Activated CD4-positive, alpha-beta T cell treated with anti-CD3 and anti-CD28 coated beads for 4 hours (primary cell): ENCODE measurements around the gene SBF2.

ENCODE experiments used
- DNase-seq, 2 donors: peaks; one replicate each; pipeline ENCODE4 v3.0.0-alpha.2; 2020

Gene SBF2

DNA sequence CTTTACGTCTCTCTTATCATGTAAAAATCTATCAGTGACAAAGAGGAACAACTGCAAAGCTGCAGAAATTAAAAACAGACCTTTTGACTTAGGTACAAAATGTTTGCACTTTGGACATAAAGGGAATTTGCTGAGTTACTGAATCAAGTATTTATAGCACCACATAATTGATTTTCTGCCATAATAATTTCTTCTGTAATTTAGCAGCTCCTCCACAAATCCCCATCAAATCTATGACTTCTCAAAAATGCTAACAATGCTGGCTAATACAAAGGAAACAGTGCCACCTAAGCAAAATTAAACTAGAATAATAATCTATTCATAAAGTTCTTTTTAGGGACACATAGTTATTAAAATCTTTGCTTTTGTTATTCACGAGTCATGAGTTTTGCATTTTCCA, 415.1 kb downstream of the SBF2 start:
- DNase-seq, result no peak

DNA sequence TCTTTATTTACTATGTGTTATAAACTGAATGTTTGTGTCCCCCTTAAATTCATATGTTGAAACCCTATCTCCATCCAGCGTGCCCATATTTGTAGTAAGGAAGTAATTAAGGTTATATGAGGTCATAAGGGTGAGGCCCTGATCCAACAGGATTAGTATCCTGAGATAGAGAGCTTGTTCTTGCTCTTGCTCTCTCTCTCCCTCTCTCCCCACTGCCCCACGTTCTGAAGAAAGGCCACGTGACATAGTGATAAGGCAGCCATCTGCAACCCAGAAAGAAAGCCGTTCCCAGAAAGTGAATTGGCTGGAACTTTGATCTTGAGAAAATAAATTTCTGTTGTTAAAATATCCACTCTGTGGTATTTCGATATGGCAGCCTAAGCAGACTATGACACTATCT, 417.7 kb downstream of the SBF2 start:
- no peak for DNase-seq

DNA sequence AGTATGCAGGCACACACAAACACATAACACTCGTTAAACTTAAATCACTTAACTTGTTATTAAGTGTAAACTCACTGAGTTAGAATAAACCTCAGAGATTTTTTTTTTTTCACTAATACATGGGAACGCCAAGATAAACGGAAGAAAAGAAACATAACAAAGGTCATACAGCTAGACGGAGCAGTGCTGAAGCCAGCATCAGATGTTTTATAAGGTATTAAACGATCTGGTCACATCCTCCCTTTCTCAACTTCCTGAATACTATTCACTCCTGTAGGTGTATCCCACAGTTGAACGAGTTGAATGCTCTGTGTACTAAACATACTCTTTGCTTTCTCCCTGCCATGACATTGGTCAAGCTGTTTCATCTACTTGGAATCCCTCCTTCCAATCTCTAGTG, 418.2 kb downstream of the SBF2 start:
- DNase-seq, result no peak

DNA sequence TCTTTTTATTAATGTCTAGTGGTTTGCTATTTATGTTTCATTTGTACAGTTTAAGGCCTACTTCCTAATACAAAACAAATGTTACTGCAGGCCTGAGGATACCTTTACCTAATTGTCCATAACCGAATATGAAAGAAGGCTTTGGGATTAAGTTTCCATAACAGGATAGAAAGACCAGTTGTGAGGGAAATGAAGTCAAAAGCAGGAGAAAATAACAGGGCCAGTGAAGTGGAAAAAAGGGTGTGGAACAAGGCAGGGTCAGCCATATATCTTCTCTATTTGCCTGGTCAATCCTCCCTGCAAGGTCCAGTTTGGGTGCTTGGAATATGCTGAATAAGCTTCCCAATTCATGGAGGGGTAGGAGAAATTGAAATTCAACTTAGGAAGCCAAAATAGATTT, 418.6 kb downstream of the SBF2 start:
- no peak for DNase-seq

DNA sequence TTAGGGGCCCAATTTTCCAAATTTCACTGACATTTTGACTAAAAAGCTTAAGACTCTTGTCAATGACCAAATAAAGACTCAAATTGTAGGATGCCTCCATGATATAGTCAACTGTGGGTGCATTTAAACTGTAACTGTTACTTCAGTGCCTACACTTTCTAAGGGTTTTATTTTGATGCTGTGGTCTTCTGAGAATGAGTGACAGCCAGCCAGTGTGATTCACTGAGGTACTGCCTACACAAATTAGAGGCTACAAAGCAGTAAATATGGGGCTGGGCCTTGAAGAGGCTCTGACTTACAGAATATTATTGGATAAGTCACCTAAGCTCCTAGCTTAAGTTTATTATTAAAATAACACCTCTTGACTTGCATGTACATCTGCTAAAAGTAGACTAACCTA, 419.6 kb downstream of the SBF2 start:
- no peak for DNase-seq

DNA sequence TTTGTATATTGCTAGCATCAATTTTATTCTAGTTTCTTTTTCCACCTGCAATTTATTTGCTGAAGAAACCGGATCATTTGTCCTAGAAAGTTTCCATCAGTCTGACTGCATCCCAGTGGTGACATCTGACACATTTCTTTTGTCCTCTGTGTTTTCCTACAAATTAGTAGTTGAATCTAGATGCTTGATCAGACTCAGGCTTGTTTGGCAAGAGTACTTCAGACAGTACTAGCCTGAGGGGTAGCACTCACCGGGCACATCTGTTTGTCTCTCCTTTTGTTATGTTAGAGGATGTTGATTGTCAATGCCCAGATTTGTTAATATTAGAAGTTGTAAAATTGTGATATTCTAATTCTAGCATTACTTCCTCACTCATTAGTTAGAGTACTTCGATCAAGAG, 425.4 kb downstream of the SBF2 start:
- no peak for DNase-seq

DNA sequence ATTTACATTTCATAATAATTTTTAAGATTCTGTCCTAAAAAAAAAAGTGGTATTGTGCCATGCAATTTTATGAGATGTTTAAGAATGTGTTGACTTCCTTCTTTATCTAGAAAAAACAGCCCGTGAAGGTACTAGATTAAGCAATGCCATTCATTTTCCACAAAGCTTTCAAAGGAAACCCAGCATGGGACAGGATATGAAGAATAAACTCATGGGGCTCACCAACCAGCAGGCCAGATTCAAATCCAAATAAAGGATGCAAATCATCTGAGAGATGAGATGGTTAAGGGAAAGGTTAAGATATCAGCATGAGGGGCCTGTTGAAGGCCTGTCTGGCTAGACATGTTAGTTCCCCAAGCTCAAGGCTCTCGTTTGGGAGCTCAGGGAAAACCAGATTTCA, 431.0 kb downstream of the SBF2 start:
- no peak for DNase-seq

DNA sequence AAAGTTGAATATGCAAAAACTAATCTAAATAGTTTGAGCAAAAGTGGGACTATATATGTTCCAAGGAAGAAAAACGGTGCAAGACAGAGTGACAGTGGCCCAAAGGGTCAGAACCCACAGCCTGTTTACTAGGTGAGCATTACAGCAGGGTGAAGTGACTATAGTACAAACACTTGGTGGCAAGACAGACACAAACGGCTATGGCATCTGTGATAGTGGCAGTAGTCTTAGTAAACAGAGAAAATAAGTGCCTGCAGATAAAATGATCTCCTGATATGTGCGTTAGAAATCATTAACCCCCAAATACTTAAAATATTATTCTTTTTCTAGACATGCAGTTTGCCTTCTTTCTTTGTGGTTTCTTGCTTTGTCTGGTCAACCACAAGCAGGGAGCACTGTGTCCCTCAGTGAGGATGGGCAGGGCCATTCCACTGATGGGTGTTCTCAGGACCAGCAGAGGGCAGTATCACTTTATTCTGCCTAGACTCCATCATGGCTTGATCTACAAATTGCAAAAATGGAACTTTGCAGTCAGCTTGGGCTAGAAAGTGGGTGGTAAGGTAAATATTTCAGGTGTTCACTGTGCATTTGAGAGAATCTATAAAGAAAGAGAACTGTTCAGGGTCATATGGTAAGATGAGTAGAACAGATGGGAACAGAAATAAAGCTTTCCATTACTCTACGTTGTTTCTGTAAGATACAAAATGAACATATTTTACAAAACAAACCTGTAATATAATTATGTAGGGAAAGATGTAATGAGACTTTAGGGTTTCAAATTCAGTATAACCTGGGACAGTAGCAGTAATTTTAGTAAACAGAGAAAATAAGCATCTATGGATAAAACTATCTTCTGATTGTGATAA, 431.9 kb downstream of the SBF2 start:
- peak; percentile 22 to 47 for DNase-seq

DNA sequence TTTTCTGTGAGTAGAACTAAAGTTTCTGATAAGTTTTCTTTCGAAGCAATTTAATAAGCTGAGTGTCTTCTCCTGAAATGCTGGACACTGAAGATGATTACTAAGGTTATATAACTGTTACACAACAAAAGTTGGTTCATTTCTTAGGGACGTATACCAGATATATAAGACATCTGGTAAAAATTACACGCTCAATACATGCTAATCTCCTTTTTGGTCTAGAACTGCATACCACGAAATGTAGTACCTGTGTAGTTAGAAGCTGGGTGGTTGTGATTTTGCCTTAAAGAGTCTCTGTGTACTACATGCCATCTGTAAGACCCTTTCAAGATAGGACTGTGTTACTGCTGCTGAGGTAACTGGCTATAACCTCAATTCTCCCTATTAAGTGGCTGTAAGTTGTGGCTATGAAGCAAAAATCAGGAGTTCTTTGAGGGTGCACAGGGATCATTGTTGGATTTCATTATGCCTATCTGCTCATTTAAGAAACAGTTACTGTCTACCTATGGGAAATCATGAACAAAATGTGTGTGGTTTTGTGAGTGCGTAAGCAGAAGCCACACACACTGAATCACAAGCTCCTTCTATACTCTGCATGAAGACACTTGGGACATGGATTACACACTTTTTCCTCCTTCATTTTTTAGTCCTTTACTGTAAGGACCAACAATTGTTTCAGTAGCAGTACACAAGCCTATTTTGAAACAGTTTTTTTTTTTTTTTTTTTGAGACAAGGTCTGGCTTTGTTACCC, 434.3 kb downstream of the SBF2 start:
- DNase-seq, result no peak

DNA sequence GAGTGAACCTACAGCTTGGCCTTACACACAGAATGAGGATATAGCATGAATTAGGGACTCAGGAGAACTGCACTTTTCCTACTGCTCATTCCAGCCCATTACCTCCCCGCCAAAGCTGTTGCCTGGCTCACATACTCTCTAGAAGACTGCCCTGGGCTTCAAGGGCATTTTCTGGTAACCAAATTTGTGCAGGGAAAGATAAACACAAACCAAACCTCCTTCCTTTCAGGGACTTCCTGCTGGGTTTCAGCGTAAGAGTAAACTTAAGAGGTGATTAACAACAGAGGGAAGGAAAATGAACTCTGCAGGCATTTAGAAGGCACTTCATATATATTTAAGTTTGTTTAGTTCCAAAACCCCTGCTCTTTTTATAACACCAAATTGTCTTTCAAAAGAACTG, 435.2 kb downstream of the SBF2 start:
- DNase-seq, result no peak

DNA sequence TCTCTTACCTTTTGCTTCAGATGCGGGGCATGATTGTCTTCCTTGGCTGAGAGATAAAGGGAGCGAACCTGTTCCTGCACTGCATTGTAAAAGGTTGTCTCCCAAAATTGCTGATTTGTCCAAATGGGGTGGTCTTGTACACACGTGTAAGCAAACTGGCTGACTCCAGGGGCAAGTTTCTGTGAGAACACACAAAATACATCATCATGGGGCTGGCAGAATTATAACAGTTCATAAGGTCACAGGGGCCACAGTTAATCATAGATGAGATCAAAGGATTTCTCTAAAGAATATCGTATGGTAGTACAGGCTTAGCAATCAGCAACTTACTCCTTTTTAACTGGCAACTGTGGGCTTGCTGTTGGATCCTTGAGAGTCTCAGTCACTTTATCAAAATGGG, 435.8 kb downstream of the SBF2 start:
- no peak for DNase-seq

DNA sequence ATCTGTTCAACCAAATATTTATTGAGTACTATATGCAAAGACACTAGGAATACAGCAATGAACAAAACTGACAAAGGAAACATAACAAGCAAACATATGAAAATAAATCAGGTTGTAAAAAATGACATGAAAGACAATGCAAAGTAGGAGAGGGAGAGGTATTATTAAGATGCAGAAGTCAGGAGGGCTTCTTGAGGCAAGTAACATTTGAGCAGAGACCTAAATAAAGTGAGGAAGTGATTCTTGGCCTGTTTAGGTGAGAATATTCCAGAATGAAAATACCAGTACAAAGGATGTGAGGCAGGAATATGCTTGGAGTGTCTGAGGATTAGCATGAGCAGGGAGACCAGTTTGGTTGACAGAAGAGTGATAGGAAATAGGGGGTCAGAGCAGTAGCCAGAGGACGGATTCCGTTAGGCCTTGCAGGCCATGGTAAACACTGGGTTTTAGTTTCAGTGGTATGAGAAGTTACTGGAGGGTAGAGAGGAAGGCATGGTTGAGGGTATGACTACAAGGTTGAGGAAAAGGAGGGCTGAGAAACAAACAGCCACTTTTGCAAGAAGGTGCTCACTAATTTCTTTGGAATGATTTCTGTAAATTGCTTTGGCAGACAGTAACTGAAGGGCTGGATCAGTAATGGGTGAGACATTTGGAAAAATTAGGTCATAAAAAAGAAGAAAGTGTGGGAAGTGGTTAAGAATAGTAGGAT, 438.3 kb downstream of the SBF2 start:
- no peak for DNase-seq

DNA sequence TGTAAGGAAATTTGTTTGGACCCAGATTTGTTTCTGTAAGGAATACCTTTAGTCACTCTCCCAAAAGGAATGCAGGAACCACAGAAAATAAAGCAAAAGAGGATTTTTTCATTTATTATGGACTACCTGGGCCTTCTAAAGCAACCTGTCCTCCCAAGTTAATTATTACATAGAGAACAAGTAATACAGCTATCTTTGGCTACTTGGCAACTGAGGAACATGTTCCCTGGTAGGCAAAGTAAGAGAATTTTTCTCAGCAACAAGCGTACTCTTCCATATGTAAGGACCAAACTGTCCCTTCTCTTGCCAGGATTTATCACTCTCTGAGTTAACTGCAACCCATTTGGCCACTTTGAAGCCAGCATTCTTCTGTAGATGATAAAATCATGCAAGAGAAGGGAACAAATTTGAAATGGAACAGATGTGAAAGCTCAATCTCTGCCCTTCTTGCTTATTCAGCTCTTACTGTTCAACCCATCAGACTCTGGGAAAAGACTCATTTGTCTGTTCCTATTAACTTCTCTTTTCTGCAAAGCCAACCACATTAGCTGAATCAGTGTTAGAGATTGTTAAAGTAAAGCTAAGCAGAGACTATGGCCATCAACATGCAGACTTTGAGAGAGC, 440.0 kb downstream of the SBF2 start:
- DNase-seq, result no peak

DNA sequence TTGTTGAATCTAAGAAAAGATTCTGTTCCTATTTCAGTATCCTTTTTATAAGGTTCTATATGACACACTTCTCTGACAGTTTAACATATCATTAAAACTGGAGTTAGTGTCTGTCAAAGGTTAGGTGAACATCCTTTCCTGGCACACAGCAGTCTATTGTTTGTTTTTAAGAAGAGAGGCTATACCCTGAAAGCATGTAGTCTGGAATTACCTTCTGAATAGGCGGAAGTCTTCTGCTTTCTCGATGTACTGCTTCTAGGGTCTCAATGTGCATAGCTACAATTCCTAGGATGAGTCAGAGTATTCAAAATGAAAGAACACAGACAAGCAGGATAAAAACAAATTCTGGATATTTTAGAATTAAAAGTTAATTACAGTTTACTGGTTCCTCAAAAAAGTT, 441.6 kb downstream of the SBF2 start:
- DNase-seq, result no peak

DNA sequence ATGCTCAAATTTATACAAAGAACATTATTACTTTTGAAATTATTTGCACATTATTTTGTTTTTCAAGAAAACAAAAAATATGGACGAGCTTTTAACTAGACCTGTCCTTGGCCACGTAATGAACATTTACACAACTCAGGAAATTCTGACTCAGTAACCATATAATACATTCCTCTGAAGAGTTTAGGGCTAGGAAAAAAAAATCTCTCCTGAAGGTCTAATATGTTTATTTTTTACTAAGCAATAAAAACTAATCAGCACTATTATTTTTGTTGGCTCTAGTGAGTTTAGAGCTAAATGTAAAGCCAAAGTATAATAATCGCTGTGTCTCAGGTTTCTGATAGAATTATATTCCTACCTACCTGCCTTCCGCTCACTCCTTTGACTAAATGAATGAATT, 442.7 kb downstream of the SBF2 start:
- no peak for DNase-seq

DNA sequence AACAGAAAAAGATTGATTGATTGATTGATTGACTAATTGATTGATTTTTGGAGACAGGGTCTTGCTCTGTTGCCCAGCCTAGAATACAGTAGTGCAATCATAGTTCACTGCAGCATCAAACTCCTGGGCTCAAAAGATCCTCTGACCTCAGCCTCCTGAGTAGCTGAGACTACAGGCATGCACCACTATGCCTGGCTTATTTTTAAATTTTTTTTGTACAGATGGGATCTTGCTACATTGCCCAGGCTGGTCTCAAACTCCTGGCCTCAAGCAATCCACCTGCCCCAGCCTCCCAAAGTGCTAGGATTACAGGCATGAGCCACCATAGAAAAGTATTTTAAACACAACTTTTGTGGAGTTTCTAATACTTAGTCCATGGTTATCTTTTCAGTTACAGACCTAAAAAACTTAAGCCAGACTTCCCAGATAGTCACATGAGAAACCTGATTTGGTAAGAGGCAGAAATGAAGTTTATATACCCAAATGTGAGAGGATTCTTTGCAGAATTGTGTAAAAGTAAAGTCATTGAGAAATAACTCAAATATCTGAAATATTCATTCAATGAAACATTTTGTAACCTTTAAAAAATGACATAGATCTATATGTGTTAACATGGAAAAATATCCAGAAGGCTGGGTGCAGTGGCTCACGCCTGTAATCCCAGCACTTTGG, 443.7 kb downstream of the SBF2 start:
- DNase-seq, result no peak

DNA sequence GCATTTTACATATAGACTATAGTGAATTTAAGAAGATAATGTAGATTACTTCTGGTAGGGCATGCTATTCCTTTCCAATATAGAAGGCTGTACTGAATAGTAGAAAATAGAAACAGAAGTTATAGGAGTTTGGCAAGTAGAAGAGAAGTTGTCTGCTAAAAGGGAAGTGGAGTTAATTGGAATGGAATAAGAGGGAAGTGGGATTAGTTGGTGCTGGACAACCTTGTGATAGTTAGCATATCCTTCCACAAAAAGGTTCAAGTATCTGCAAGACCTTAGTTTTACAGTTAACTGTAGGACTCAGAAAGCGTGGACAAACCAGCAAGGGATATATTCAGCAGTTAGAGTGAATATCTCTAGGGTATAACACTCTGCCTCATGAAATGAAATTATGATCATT, 444.6 kb downstream of the SBF2 start:
- DNase-seq, result no peak

DNA sequence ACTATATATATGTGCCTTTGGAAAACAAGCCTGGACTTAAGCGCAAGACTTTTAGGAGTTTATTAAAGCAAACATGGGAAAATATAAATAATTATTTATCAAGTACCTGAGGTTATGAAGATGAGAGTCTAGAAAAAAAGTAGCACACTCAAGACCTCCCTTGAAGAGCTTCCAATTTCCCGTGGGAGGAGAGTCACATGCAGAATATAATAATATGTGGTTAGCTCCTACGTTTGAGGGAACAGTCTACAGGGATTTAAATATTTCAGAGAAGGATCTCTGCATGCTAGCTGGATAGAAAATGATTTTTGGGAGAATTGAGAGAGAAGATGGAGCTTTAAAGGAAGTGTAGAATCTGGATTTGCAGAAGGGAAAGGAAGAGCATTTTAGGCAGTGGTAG, 446.4 kb downstream of the SBF2 start:
- DNase-seq, result no peak

DNA sequence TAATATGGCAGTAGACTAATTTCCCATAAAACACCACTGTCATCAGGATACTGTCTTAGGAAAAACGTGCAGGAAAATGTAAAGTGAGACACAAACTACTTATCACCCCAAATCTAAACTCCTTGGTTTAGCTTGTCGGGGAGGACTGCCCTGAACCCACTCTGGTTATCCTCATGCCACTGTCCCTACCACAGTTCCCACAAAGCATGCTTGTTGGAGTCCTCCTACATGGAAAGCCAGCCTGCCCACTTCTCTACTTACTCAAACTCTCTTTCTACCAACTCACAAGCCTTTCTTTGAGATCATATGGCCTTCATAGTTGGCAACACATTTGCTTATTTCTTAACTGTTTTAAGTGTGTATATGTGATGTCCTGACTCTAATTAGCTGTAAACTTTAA, 451.1 kb downstream of the SBF2 start:
- DNase-seq, result no peak

DNA sequence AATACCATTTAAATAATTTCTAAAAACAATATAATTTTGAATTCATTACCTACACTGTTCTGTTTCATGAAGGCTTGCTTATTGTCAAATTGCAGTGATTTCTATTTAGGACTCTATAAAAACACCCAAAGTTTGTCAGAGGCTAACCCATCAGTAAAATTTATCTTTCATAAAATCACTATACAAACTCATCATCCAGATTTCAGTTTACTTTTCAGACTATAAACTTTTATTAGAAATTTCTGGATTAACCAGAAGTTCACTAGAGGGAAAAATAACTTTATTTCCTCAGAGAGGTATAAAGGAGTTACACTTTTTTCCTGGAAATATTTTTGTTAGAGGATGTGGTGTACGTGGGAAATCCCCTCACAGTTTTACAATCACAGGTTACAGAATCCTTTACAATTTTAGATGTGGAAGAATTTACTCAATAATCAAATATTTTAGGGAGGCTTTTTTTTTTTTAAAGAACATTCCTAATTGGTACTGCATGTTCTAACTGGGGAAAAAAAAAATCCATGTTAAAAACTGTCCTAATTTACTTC, 453.5 kb downstream of the SBF2 start:
- no peak for DNase-seq

DNA sequence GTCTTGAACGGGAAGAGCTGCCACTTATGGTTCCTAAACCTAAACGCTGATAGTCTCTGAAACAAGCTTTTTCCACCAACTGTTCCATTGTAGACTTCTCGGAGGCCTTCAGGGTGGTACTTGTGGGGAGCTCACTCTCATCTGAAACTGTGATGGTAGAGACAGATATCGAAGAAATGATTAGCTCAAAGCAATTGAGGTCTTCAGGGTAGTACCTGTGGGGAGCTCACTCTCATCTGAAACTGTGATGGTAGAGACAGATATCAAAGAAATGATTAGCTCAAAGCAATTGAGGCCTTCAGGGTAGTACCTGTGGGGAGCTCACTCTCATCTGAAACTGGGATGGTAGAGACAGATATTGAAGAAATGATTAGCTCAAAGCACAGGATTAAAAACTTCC, 454.5 kb downstream of the SBF2 start:
- no peak for DNase-seq

DNA sequence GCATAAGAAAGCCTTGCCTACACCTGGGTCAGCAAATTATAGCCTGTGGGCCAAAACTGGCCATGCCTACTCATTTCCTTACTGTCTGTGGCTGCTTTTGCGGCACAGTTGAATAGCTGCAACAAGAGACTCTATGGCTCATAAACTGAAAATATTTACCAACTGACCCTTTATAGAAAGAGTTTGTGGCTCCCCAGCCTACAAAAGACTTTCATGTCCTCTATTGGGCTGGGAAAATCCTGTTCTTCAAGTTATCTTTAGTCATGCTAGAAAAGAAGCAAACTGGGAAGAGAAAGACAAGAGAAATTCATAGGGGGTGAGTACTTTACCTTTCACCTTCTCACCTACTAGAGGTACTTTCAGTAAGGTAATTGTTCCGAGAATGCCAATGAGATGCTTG, 455.1 kb downstream of the SBF2 start:
- no peak for DNase-seq

DNA sequence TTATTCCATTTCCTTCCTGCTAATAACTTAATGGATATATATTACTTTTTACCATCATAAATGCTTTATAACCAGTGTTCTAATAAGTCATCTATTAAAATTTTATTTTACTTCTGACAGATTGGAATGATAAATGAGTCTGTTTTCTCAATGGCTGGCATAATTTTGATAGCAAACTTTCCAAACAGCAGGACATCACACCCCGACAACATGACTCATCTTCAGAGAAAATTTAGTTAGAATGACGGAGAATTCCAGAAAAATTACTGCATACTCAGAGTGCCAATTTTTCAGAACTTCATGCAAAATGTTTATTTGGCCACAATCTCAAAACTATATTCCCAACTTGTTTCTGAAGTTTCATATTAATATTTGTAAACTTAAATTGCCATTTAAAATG, 455.8 kb downstream of the SBF2 start:
- no peak for DNase-seq
